ENCODE data around the gene SERPINE2. TPM values are rescaled to one million over a fixed set of nuclear protein-coding genes. Genes with fewer than 3 reads are reported as not detected.

The SERPINE2 gene
- total and polyA plus RNA-seq, 2 donors (not counting 3 experiments of a cell fraction or from before 2014, with no cell fraction given): 4.0 to 8.8 TPM

DNA sequence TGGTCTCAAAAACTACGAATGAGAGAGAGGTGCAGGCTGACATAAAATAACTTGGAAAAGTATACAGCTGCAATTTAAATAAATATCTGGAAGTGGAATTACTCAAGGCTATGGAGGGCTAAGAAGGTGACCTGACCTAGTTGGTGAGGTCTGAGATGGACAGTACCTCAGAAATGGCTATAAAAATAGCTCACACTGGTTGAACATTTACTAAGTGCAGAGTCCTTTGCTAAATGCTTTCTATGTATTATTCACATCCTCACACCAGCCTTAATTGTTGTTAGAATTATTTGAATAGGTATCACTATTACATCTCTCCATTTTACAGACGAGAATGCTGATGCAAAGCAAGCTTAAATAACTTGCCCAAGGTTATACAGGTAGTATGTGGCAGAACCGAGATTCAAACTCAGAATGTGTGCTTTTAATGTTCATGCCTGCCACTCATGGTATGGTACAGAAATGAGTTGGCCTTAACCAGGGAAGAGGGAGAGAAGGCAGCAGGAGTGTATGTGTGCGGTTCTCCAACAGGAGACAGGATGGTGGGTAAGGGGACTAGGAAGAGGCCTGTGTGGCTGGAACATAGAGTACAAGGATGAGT is 44.4 kb downstream of the SERPINE2 start:
- dilution Hi-C loops (cut with MboI; ENCODE audit: extremely low pct_ligation_motif_present, low sequenced_read_pairs): no loop called here
- Histone ChIP-seq H3K79me2 (ENCODE audit: control insufficient read depth, insufficient read depth, low read length) (no peaks in the 10 kb centered on the region), H3K27me3 (ENCODE audit: control insufficient read depth in 2 of 2, insufficient read depth in 2 of 2, low read length in 2 of 2) (no peaks in the 10 kb centered on the region), H3K9me1 (replicated peaks; ENCODE audit: control insufficient read depth, extremely low read depth, insufficient read depth, low read length) (no peaks in the 10 kb centered on the region), H3K4me3 (replicated peaks in 1 of 3; ENCODE audit: insufficient read depth in 1 of 3, low read depth in 1 of 3, low read length in 3 of 3) (no peak overlapping the region), H2AFZ (ENCODE audit: low read depth, low read length) (no peak overlapping the region), H3K36me3 (ENCODE audit: control insufficient read depth in 2 of 2, extremely low read depth in 1 of 2, insufficient read depth in 2 of 2, low read length in 2 of 2) (no peaks in the 10 kb centered on the region), H3K9ac (replicated peaks; ENCODE audit: extremely low read depth, insufficient read depth, low read length) (no peak overlapping the region), H3K27ac (ENCODE audit: insufficient read depth, low read depth, low read length) (no peak overlapping the region), H3K4me1 (ENCODE audit: control insufficient read depth, extremely low read depth, insufficient read depth, low read length) (no peaks in the 10 kb centered on the region), H3K9me3 (replicated peaks; ENCODE audit: control insufficient read depth, insufficient read depth, low read length) (no peaks in the 10 kb centered on the region), H4K20me1 (replicated peaks; ENCODE audit: control insufficient read depth, extremely low read depth, insufficient read depth, low read length) (no peaks in the 10 kb centered on the region), H3K4me2 (ENCODE audit: insufficient read depth, low read length) (no peak overlapping the region)
- no peak for DNase-seq (ENCODE audit: low read depth, low spot score)
- no TSS peak for BruUV-seq (replicated peaks)
- ChIA-PET POLR2A (no interaction called here), CTCF (interaction anchor here (0.9 to 9.0 kb wide), 13 partner anchors 12 to 365 kb away, joined by 5 to 875 read pairs (median 9); partner anchors contain the start of gene SERPINE2)
- intact Hi-C loops (cut with micrococcal nuclease): loop anchor here (5.0 kb wide), 1 partner anchor 148 kb away; no protein-coding TSS in a partner anchor
- no peak for FAIRE-seq
- TF ChIP-seq MAX (IDR thresholded peaks at IDR 0.05; ENCODE audit: insufficient read depth, insufficient read length): no peak
- no peak for TF ChIP-seq JUN (IDR thresholded peaks at IDR 0.05; ENCODE audit: borderline replicate concordance, insufficient read depth, insufficient read length, low read depth)
- TF ChIP-seq POLR2AphosphoS5 (IDR thresholded peaks at IDR 0.05; ENCODE audit: insufficient read depth, low read depth, low read length): no peak
- TF ChIP-seq EZH2 (IDR thresholded peaks at IDR 0.05; ENCODE audit: borderline replicate concordance, low read depth, low read length, severe bottlenecking): no peak
- no peak for TF ChIP-seq FOS (IDR thresholded peaks at IDR 0.05; ENCODE audit: borderline replicate concordance, insufficient read depth, low read length)
- no peak for TF ChIP-seq MYC (IDR thresholded peaks at IDR 0.05; ENCODE audit: low read depth, low read length)
- TF ChIP-seq GATA2 (IDR thresholded peaks at IDR 0.05; ENCODE audit: insufficient read depth, insufficient read length, low read depth, low read length): no peak
- TF ChIP-seq POLR2A (IDR thresholded peaks at IDR 0.05; ENCODE audit: low read depth, low read length): no peak
- TF ChIP-seq, protein P1, sequence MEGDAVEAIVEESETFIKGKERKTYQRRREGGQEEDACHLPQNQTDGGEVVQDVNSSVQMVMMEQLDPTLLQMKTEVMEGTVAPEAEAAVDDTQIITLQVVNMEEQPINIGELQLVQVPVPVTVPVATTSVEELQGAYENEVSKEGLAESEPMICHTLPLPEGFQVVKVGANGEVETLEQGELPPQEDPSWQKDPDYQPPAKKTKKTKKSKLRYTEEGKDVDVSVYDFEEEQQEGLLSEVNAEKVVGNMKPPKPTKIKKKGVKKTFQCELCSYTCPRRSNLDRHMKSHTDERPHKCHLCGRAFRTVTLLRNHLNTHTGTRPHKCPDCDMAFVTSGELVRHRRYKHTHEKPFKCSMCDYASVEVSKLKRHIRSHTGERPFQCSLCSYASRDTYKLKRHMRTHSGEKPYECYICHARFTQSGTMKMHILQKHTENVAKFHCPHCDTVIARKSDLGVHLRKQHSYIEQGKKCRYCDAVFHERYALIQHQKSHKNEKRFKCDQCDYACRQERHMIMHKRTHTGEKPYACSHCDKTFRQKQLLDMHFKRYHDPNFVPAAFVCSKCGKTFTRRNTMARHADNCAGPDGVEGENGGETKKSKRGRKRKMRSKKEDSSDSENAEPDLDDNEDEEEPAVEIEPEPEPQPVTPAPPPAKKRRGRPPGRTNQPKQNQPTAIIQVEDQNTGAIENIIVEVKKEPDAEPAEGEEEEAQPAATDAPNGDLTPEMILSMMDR (IDR thresholded peaks at IDR 0.05; ENCODE audit: extremely low read depth in 1 of 2, insufficient read depth in 1 of 2, low read depth in 1 of 2, low read length in 2 of 2): no peak

Measured in endothelial cell of umbilical vein (primary cell).